ENCODE measurements around the gene ZFYVE21. TPM values are rescaled to one million over a fixed set of nuclear protein-coding genes. Genes with fewer than 3 reads are reported as not detected.

Gene ZFYVE21
- total RNA-seq, 4 donors from 2014 or later: 78.7 to 175 (median 139) TPM

DNA sequence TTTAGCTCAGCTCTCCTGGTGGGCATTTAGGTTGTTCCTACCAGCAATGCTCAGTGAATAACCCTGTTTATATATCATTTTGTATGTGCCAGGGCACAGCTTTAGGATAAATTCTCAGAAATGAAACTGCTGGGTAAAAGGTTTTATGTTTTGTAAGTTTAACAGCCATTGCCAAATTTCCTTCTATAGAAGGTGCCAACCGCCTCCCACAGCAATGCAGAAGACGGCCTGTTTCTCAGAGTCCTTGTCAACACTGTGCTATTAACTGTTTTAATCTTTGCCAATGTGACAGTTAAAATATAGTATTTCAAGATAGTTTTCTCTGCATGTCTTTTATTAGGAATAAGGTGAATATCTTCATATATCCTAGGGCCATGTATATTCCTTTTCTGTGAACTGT lies 66.8 kb downstream of the ZFYVE21 start:
- TF ChIP-seq, protein P1, sequence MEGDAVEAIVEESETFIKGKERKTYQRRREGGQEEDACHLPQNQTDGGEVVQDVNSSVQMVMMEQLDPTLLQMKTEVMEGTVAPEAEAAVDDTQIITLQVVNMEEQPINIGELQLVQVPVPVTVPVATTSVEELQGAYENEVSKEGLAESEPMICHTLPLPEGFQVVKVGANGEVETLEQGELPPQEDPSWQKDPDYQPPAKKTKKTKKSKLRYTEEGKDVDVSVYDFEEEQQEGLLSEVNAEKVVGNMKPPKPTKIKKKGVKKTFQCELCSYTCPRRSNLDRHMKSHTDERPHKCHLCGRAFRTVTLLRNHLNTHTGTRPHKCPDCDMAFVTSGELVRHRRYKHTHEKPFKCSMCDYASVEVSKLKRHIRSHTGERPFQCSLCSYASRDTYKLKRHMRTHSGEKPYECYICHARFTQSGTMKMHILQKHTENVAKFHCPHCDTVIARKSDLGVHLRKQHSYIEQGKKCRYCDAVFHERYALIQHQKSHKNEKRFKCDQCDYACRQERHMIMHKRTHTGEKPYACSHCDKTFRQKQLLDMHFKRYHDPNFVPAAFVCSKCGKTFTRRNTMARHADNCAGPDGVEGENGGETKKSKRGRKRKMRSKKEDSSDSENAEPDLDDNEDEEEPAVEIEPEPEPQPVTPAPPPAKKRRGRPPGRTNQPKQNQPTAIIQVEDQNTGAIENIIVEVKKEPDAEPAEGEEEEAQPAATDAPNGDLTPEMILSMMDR (IDR thresholded peaks at IDR 0.05; ENCODE audit: low read depth): no peak

Small RNA genes within 50 kb of the gene (small RNA-seq; reads per million reads assigned to genes)
- gene RF00019: 0.49 reads per million

Other genes with a start within 250 kb of the ZFYVE21 start
- gene CKB, start 193.0 kb upstream of the ZFYVE21 start, total RNA-seq: 100 to 1,000 TPM in 2 of 4 donors, 10 to 100 TPM in 2; 53.8 to 512 (median 182) TPM
- 10 to 100 TPM in 2 of 4 donors, 1 to 10 TPM in 2; 3.1 to 13.9 (median 9.9) TPM for gene TRMT61A, start 186.6 kb upstream of the ZFYVE21 start, total RNA-seq
- gene BAG5, start 153.2 kb upstream of the ZFYVE21 start, total RNA-seq: 10 to 100 TPM; 35.7 to 53.8 (median 46.9) TPM
- 10 to 100 TPM; 35.1 to 59.9 (median 49.2) TPM for gene COA8, start 152.8 kb upstream of the ZFYVE21 start, total RNA-seq
- gene KLC1, start 86.6 kb upstream of the ZFYVE21 start, total RNA-seq: 100 to 1,000 TPM; 186 to 347 (median 291) TPM
- gene XRCC3, start 359 bp upstream of the ZFYVE21 start, total RNA-seq: 1 to 10 TPM; 2.4 to 6.0 (median 4.4) TPM
- 10 to 100 TPM in 1 of 4 donors, 1 to 10 TPM in 3; 3.6 to 18.8 (median 8.6) TPM for gene PPP1R13B, start 131.8 kb downstream of the ZFYVE21 start, total RNA-seq
- gene TDRD9, start 212.6 kb downstream of the ZFYVE21 start, total RNA-seq: 1 to 10 TPM in 3 of 4 donors, under 1 TPM in 1; 0.38 to 3.9 (median 1.2) TPM
- gene RD3L, start 226.7 kb downstream of the ZFYVE21 start, total RNA-seq: not detected

Measured in subcutaneous adipose tissue (tissue), 4 donors.